ENCODE measurements around the gene LRRC72.
"Not testable (repeated sequence)": the region's sequence is repeated elsewhere in the genome, so short reads cannot be mapped to it uniquely, and the experiment has no call there.

LRRC72 gene

DNA sequence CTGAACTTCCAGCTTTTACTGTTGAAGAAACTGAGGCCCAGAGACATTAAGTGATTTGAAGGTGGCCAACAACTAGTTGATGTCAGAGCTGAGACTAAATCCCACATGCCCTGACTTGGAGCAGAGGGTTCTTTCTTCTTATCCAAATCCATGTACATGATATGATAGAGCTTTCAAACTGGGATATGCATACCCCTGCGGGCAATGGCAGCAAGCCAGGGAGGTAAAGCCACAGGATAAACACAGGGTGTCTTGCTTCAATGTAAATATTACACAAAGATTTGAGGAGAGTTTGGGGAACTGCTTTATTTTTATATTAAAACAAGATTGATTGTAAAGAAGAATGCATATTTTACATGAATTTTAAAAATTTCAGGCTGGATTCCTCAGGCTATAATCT, 2.3 kb upstream of the LRRC72 start:
- H3K27ac ChIP-seq = no peak overlapping the region
- H3K4me3 ChIP-seq = no peak overlapping the region
- TF ChIP-seq Cebpa-rat (IDR thresholded peaks at IDR 0.05) = no peak
- no peak overlapping the region for H3K9ac ChIP-seq
- no peak overlapping the region for H3K4me2 ChIP-seq
- no peaks in the 10 kb centered on the region for H4K20me1 ChIP-seq
- H3K36me3 ChIP-seq = no peaks in the 10 kb centered on the region
- no peaks in the 10 kb centered on the region for H3K9me3 ChIP-seq
- no peaks in the 10 kb centered on the region for H3K27me3 ChIP-seq
- H3K4me1 ChIP-seq = no peaks in the 10 kb centered on the region

DNA sequence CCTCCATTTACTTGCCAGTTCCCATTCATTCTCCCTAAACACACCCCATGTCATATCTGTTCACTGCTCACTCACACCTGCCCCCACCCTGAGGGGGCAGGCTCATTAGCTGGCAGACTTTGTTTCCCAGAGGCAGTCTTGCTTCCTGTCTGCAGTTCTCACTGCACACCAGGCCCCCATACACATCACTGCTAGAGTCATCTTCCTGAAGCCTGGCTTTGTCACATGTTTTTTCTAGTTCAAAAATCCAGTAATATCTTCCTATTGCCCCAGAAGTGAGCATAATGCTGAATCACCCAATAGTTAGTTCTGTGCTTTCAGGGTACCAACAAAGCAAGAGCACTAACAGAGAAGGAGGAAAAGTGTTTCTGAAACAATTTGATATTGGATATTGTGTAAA, 1.9 kb downstream of the LRRC72 start:
- no peaks in the 10 kb centered on the region for H3K9me3 ChIP-seq
- H3K36me3 ChIP-seq = no peaks in the 10 kb centered on the region
- H3K27me3 ChIP-seq = no peaks in the 10 kb centered on the region
- no peaks in the 10 kb centered on the region for H4K20me1 ChIP-seq
- no peak overlapping the region for H3K27ac ChIP-seq
- H3K9ac ChIP-seq = no peak overlapping the region
- no peak for TF ChIP-seq Cebpa-rat (IDR thresholded peaks at IDR 0.05)
- H3K4me2 ChIP-seq = no peak overlapping the region
- H3K4me3 ChIP-seq = no peak overlapping the region
- H3K4me1 ChIP-seq = no peaks in the 10 kb centered on the region

DNA sequence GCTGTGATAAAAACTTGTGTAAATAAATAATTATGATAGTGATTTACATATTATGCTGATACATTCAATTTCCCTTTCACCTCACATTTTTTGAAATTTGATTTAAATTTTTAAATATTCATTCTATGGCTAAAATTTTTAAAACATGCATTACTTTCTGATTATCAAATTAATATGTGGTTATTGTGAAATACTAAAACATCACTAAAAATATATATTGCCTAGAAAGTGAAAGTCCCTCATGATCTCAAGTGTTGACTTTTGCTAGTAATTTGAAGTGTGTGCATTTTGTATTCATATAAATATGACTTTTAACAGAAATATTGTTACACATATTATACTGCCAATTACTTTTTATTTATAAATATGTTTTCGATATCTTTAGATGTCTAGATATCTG, 3.1 kb downstream of the LRRC72 start:
- Histone ChIP-seq H3K4me3 (no peak overlapping the region), H3K36me3 (no peaks in the 10 kb centered on the region), H3K4me2 (no peak overlapping the region), H4K20me1 (no peaks in the 10 kb centered on the region), H3K4me1 (no peaks in the 10 kb centered on the region), H3K9me3 (no peaks in the 10 kb centered on the region), H3K27me3 (no peaks in the 10 kb centered on the region), H3K9ac (no peak overlapping the region), H3K27ac (no peak overlapping the region)
- TF ChIP-seq Cebpa-rat (IDR thresholded peaks at IDR 0.05) = no peak

DNA sequence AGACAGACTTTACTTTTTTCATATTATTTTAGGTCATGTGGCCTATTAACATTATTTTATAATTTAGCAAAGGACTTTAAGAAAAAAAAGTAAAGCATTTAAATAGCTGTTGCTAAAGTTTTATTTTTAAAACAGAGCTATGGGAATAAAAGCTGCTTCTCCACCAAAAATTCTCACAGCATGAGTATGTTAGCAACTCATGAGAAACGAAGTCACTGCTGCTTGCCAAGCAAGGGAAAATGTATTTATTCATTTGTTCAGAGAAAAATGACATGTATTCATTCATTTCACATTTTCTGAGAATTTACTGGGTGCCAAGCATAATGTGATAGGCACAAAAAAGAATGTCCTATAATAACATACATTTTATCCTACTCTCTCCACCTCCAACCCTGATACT, 5.1 kb downstream of the LRRC72 start:
- H3K27me3 ChIP-seq = no peaks in the 10 kb centered on the region
- no peak overlapping the region for H3K4me3 ChIP-seq
- no peaks in the 10 kb centered on the region for H3K4me1 ChIP-seq
- no peak for TF ChIP-seq Cebpa-rat (IDR thresholded peaks at IDR 0.05)
- H4K20me1 ChIP-seq = no peaks in the 10 kb centered on the region
- H3K27ac ChIP-seq = no peak overlapping the region
- no peaks in the 10 kb centered on the region for H3K36me3 ChIP-seq
- H3K9ac ChIP-seq = no peak overlapping the region
- no peak overlapping the region for H3K4me2 ChIP-seq
- H3K9me3 ChIP-seq = no peaks in the 10 kb centered on the region

DNA sequence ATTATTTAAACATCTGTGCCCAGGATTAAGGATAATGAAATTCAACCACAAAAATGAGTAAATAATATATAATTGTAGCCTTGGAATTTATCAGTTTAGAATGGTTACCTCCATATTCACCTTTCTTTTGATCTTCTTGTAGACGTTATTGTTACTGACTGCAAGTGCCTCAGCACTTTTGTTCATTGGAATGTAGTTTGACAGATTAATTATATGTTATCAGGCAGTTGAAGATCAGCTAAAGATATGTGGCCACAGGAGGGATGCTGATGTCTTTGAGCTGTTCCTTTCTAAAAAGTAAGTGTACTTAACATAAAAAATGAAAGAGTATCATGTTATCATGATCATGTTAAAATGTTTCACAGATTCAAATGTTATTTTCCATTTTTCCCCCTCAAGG, 5.6 kb downstream of the LRRC72 start:
- no peaks in the 10 kb centered on the region for H4K20me1 ChIP-seq
- H3K27ac ChIP-seq = no peak overlapping the region
- H3K27me3 ChIP-seq = no peaks in the 10 kb centered on the region
- H3K4me1 ChIP-seq = no peaks in the 10 kb centered on the region
- no peaks in the 10 kb centered on the region for H3K9me3 ChIP-seq
- no peak for TF ChIP-seq Cebpa-rat (IDR thresholded peaks at IDR 0.05)
- no peak overlapping the region for H3K9ac ChIP-seq
- H3K36me3 ChIP-seq = no peaks in the 10 kb centered on the region
- H3K4me2 ChIP-seq = no peak overlapping the region
- no peak overlapping the region for H3K4me3 ChIP-seq

DNA sequence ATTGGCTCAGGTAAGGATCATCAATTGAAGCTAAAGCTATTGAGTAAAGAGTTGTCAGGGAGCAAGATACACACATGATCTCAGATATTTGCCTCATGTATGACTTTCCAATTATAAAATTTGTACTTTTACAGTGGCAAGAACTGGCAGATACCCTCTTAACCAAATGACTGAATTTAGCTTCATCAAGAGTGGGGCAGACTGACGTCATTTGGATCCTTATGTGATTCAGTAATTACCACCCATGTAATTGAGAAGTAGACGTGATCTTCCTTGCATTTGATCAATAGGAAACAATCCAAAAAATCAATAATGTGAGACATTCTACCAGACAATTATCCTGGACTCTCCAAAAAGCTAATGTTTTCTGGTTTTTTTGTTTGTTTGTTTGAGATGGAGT, 8.9 kb downstream of the LRRC72 start:
- Histone ChIP-seq H3K36me3 (no peaks in the 10 kb centered on the region), H3K4me2 (no peak overlapping the region), H3K9me3 (no peaks in the 10 kb centered on the region), H3K27me3 (no peaks in the 10 kb centered on the region), H3K27ac (no peak overlapping the region), H4K20me1 (no peaks in the 10 kb centered on the region), H3K4me3 (no peak overlapping the region), H3K9ac (no peak overlapping the region), H3K4me1 (no peaks in the 10 kb centered on the region)
- no peak for TF ChIP-seq Cebpa-rat (IDR thresholded peaks at IDR 0.05)

DNA sequence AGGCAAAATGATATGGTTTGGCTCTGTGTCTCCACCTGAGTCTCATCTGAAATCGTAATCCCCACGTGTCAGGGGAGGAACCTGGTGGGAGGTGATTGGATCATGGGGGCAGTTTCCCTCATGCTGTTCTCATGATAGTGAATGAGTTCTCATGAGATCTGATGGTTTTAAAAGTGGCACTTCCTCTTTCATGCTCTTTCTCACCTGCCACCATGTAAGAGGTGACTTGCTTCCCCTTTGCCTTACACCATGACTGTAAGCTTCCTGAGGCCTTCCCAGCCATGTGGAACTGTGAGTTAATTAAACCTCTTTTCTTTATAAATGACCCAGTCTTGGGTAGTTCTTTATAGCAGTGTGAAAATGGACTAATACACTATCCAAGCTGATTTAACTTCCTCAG, 13.9 kb downstream of the LRRC72 start:
- not testable (repeated sequence) for H3K27me3 ChIP-seq, H3K4me3 ChIP-seq, H3K9me3 ChIP-seq, H3K36me3 ChIP-seq, H3K4me2 ChIP-seq, H3K4me1 ChIP-seq, H4K20me1 ChIP-seq, H3K9ac ChIP-seq, H3K27ac ChIP-seq

DNA sequence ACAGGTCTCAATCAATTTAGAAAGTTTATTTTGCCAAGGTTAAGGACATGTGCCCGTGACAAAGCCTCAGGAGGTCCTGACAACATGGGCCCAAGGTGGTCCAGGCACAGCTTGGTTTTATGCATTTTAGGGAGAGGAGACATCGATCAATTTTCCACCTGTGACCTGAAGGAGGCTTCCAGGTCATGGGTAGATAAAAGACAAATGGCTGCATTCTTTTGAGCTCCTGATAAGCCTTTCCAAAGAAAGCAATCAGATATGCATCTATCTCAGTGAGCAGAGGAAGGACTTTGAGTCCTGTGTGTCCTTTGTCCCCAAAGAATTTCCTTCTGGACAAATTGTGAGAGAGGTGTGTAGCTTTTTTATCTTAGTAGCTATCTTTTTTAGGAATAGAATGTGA, 15.8 kb downstream of the LRRC72 start:
- Histone ChIP-seq H3K9me3 (peaks cover under 1% of the 10 kb centered on the region; the same call in 1 of the 2 replicates), H3K36me3 (no peaks in the 10 kb centered on the region), H3K9ac (no peak overlapping the region), H3K27ac (no peak overlapping the region), H3K4me3 (no peak overlapping the region), H3K27me3 (no peaks in the 10 kb centered on the region), H3K4me1 (no peaks in the 10 kb centered on the region), H3K4me2 (no peak overlapping the region), H4K20me1 (no peaks in the 10 kb centered on the region)
- TF ChIP-seq Cebpa-rat (IDR thresholded peaks at IDR 0.05) = no peak

DNA sequence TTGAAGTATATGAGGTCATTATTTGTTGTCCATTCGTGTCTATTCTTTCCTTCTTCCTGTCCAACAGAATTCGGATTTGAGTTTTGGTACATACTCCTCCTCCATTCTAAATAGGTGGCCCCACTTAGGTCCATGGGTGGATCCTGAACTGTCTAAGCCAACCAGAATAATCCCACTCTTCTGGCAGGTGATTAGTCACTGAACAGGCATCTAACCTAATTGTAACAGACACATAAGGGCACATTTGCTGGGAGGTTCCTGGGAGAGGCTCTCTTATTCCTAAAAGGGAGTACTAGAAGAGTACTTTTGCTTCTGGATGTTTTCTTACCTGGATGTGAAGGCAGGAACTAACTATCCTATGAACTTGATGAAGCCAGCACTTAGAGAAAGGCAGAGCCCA, 16.8 kb downstream of the LRRC72 start:
- Histone ChIP-seq H3K27ac (no peak overlapping the region), H3K4me1 (no peaks in the 10 kb centered on the region)

DNA sequence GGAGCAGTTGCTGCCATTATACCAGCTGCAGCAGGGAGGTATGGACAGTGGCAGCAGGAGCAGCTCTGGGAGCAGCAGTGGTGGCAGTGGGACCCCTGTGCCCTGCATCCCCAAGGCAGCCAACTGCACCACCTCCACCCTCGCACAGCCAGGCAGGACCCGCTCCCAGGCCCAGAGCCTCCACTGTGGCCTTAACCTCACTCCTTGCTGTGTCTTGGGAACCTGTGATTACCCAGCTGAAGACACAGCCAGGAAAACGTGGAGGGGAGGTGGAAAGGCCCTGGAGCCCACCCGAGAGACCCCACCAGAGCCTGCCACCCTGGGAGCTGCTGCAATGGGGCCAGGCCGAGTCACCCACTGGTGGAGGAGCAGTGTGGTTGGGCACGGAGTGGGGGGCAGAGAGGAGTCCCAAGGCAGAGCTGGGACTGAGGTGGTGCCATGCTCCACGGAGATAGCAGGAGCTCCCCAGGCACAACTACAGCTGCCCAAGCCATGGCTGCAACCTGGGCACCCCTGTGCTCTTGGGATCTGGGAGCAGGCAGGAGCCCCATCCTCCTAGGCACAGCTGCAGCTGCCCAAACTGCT, 20.4 kb downstream of the LRRC72 start:
- Histone ChIP-seq H4K20me1 (no peaks in the 10 kb centered on the region), H3K27ac (no peak overlapping the region), H3K9me3 (peaks cover 4% of the 10 kb centered on the region; the same call in 1 of the 2 replicates), H3K4me3 (no peak overlapping the region), H3K27me3 (no peaks in the 10 kb centered on the region), H3K36me3 (no peaks in the 10 kb centered on the region), H3K9ac (no peak overlapping the region), H3K4me2 (no peak overlapping the region), H3K4me1 (no peaks in the 10 kb centered on the region)
- no peak for TF ChIP-seq Cebpa-rat (IDR thresholded peaks at IDR 0.05)

More for the DNA sequence above, 16.8 kb downstream of the LRRC72 start:
- Histone ChIP-seq H3K27me3 (no peaks in the 10 kb centered on the region), H3K4me2 (no peak overlapping the region), H3K36me3 (no peaks in the 10 kb centered on the region), H3K4me3 (no peak overlapping the region), H3K9ac (no peak overlapping the region), H4K20me1 (no peaks in the 10 kb centered on the region), H3K9me3 (peaks cover 4% of the 10 kb centered on the region; the same call in 1 of the 2 replicates)
- no peak for TF ChIP-seq Cebpa-rat (IDR thresholded peaks at IDR 0.05)

DNA sequence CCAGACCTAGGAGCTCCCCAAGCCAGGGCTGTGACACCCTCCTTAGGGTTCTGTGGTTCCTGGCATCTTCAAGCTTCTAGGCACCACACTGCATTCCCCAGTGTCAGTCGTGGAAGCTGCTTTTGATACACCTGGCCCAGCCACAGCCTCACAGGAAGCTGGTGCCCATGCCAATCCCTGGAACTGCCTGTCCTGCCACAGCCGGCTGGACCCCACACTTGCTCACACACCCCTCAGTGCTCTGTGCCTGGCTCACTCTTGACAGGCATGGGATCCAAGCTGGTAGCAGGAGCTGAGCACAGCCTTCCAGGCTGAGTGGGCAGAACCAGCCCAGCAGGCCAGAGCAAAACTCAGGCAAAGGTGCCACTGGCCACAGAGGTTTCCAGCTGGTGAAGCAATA, 21.8 kb downstream of the LRRC72 start:
- TF ChIP-seq Cebpa-rat (IDR thresholded peaks at IDR 0.05) = no peak

More for the DNA sequence above, 21.8 kb downstream of the LRRC72 start:
- H3K36me3 ChIP-seq = no peaks in the 10 kb centered on the region
- no peak overlapping the region for H3K9ac ChIP-seq
- no peaks in the 10 kb centered on the region for H3K27me3 ChIP-seq
- no peak overlapping the region for H3K4me3 ChIP-seq
- no peak overlapping the region for H3K4me2 ChIP-seq
- no peaks in the 10 kb centered on the region for H3K4me1 ChIP-seq
- no peaks in the 10 kb centered on the region for H4K20me1 ChIP-seq
- no peak overlapping the region for H3K27ac ChIP-seq
- H3K9me3 ChIP-seq = peaks cover 4% of the 10 kb centered on the region; the same call in 1 of the 2 replicates
